ENCODE measurements around the gene PRM3.

Gene PRM3

DNA sequence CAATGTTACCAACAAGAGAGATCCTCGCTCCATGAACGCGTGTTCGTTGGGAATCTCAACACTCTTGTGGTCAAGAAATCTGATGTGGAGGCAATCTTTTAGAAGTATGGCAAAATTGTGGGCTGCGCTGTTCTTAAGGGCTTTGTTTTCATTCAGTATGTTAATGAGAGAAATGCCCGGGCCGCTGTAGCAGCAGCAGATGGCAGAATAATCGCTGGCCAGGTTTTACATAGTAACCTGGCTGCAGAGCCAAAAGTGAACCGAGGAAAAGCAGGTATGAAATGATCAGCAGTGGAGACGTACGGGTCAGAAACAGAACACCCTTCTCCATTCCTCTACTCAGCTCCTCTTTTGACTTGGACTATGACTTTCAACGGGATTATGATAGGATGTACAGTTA, 30.8 kb downstream of the PRM3 start:
- DNase-seq: no peak

DNA sequence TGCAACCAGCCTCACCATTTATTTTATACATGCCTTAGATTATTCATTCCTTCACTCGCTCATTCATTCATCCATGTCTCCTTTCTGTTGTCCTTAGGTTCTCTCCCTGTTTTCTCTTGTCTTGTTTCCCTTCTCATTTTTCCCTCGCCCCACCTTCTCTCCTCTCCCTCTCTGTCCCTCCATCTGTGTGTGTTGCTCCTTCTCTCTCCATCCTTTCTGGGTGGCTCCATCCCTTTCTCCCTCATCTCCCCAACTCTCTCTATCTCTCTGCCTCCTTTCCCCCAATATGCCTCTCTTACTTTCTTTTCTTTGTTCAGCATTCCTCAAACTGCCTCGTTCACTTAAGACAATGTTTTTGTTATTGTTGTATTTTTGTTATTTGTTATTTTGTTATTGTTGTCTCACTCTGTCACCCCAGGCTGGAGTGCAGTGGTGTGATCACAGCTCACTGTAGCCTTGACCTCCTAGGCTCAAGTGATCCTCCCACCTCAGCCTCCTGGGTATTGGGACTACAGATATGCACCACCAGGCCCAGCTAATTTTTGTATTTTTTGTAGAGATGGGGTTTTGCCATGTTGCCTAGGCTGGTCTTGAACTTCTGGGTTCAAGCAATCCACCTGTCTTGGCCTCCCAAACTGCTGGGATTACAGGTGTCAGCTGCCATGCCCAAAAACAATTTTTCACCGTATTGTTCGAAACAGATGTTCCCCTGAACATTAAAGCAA, 31.8 kb downstream of the PRM3 start:
- no peak for DNase-seq

DNA sequence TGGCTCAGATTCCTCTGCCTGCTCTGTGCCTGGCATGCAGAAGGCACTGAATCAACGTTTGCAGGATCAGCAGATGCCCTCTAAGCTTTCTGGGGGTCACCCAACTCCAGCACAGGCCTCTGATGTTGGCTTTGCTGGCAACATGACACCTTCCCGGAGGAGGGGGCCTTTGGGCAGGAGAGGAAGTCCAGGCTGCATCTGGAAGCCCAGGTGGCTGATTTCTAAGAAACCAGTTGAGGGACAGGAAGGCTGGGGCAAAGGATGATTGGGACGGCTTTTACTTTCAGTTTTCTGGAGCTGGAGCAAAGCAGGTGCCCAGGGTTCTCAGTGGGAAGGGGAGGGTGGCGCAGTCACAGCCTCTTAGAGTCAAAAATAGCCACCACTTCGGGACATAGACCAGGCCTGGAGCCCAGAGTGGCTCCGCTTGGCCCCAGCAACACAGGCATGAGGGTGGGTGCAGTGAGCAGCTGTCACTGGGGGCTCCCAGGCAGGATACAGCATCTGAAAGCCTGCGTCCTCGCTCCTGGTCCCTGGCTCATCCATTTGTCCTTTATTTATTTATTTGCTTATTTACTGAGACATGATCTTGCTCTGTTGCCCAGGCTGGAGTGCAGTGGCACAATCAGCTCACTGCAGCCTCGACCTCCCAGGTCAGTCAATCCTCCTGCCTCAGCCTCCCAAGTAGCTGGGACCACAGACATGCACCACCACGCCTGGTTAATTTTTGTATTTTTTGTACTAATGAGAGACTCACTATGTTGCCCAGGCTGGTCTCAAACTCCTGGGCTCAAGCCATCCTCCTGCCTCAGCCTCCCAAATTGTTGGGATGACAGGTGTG, 32.6 kb downstream of the PRM3 start:
- no peak for DNase-seq

DNA sequence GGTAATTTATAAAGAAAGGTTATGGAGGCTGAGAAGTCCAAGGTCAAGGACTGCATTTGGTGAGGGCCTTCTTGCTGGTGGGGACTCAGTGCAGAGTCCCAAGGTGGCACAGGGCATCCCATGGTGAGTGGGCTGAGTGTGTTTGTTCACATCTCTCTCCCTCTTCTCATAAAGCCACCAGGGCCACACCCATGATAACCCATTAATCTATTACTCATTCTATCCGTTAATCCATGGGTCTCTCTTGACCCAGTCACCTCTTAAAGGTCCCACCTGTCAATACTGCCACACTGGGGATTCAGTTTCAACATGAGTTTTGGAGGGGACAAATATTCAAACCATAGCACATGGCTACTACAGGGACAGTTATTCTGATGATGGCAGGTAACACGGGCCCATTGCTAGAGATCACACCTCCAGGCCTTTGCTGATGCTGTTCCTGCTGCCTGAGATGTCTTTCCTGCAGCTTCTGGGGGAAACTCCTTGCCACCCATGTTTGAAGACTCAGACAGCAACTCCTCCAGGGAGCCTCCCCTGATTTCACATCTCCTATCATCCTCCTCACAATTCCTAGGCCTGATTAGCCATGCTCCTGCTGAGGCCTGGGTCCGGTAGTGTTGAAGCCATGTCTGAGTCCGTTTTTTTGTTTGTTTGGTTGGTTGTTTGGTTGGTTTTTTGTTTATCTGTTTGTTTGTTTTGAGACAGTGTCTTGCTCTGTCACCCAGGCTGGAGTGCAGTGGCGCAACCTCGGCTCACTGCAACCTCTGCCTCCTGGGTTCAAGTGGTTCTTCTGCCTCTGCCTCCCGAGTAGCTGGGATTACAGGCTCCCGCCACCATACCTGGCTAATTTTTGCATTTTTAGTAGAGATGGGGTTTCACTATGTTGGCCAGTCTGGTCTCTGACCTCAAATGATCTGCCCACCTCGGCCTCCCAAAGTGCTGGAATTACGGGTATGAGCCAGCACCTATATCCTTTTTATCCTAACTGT, 33.5 kb downstream of the PRM3 start:
- DNase-seq: no peak

DNA sequence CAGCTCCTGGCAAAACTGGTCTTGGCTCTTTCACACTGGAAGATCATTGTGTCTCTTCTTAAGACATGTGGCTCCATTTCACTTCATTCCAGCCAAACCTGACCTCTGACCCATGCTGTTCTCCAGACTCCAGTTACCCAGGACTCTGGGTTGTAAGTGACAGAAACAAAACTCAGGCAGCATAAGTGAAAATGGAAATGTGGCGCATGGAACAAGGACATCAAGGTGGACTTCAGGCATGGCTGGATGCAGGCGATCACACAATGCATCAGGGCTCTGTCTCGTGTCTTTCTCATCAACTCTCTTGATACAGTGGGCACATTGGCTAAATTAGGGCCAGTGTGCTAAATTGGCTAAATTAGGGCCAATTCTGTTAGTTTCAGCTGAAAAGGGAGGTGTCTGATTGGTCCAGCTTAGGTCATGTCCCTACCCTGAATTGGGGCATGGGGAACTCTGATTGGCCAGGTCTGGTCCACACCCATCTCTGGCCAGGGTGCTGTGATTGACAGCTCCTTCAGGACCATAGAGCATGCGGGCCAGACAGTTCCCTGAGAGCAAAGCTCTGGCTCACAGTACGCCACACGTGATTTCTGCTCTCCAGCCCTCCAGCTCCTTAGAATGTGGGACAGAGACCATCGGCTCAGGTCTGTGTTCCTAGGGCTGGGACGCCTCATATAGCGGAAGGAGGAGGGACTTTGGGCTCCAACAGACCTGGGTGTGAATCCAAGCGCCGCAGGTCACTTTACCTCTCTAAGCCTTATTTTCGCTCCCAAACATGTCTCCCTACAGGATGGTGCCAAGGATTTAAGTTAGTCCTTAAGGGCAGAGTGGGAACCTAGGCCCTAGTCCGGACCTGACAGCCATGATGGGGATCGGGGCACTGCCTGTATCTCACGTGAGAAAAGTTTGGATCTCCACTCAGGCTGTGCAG, 34.9 kb downstream of the PRM3 start:
- DNase-seq: no peak

DNA sequence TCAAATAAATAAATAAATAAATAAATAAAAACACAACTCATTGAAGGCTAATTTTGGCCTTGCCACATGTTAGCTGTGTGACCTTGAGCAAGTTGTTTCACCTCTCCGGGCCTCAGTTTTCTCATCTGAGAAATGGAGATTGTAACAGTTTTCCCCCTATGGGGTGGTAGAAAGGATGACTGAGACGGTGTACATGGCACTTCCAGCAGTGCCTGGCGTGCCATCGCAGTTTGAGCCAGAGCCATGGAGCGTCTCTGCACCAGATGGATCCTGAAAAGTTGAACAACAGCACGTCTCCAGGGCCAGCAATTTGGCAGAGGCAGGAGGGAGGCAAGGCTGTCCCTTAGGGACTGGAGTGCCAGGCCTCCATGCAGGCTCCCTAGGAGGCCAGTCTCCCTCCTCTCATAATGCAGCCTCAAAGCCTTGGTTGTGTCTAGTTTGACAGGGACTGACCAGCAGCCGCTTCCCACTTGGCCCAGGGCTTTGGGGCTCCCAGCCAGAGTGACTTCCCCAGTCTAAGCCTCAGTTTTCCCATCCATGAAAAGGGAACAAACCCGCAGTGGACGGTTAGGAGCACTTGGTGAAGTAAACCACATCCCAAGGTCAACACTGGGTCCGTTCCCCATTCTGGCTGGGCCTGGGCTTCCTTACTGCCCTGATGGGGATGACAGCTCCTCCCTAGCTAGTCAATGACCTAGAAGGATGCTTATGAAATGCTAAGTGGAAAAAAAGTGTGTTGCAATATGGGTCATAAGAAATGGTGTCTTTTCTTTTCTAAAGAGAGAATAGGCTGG, 36.8 kb downstream of the PRM3 start:
- no peak for DNase-seq

DNA sequence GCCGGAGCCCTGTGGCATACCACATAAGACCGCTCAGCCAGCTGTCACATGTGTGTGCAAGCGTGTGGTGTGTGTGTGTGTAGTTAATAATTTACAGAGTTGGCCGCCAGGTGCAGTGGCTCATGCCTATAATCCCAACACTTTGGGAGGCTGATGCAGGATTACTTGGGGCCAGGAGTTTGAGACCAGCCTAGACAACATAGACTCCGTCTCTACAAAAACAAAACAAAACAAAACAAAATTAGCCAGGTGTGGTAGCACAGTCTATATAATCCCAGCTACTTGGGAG, 37.8 kb downstream of the PRM3 start:
- DNase-seq: no peak

DNA sequence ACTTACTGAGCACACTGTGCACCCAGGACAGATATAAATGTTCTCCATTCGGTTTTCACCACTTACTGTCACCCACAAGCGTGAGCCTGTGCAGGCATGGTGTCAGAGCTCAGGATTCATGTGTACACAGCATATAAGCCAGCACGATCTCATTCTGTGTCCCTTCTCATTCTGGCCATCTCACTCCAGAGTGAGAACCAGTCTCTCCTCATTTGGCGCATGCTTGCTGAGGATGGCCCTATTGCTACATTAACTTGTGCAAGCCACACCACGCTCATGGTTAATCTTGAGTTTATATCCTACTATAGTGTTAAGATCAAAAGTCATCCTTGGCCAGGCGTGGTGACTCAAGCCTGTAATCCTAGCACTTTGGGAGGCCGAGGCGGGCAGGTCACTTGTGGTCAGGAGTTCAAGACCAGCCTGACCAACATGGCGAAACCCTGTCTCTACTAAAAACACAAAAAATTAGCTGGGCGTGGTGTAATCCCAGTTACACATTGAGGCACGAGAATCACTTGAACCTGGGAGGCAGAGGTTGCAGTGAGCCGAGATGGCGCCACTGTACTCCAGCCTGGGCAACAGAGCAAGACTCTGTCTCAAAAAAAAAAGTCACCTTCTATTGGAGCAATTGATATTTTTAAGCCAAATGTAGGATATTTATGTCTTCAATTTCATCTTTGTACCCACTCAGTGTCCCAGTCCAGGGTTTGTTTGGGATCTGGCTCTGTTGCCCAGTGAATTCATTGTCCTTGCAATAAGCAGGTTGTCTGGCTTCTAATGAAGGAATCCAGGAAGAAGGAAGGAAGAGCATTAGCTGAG, 38.3 kb downstream of the PRM3 start:
- no peak for DNase-seq

DNA sequence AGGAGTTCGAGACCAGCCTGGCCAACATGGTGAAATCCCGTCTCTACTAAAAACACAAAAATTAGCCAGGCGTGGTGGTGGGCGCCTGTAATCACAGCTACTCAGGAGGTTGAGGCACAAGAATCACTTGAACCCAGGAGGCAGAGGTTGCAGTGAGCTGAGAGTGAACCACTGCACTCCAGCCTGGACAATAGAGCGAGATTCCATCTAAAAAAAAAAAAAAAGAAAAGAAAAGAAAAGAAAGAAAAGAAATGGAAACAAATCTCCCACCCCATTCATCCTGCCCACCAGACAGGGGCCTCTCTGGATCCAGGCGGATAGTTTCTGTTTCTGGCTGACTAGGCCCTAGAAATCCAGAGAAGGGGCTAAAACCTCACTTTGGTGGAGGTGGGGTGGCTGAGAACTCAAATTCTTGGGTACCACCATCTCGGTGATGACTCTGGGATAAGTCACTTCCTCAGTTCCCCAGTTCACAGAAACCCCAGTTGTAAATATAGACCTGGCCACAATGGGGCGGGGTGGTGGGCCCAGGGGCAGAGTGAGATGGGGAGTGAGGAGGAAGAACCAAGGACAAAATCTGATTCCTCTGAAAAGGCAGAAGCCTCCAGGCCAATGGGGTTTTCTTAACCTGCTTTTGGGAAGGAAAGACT, 39.6 kb downstream of the PRM3 start:
- no peak for DNase-seq

DNA sequence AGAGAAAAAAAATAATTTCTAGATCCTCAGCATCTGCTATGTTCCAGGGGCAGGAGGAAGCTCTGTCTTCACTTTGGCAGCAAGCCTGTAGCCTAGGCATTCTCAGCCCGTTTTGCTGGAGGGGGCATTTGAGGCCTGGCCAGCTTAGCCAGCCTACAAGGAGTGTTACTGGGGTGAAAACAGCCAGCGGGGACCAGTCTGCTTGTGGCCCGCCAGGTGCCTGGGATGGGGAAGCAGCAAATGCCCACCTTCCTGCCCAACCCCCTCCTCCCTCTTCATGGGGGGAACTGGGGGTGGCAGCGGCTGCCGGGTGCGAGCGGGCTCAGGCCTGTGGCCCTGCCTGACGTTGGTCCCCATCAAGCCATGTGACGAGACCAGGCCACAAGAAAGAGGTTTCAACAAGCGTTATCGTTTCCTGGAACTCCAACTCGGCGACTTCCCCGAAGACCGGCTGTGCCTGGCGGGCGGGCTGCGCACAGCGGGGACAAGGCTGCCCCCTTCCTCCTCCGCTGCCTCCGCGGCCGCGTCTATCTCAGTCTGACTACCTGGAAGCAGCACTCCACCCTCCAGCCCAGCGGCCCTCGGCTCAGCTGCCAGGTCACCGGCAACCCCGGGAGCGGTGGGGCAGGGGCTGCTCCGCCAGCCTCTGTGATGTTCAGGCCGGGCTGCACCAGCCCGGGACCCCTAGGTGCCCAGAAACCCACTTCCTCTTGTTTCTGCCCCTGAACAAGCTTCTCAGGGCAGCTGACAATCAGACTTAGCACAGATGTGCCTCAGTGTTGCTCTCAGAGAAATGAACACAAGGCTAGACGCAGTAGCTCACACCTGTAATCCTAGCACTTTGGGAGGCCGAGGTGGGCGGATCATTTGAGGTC, 40.3 kb downstream of the PRM3 start:
- DNase-seq: no peak

DNA sequence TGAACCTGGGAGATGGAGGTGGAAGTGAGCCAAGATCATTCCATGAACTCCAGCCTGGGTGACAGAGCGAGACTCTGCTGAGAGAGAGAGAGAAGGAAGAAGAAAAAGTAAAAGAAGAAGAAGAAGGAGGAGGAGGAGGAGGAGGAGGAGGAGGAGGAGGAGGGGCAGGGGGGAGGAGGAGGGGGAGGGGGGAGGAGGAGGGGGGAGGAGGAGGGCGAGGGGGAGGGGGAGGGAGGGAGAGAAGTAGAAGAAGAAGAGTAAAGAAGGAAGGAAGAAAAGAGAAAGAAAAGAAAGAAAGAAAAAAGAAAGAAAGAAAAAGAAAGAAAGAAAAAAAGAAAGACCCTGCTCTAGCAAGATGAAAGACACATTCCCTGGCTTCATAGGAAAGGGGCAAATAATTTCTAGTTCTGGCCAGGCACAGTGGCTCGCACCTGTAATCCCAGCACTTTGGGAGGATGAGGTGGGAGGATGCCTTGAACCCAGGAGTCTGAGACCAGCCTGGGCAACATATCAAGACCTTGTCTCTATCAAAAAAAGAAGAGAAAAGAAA, 41.1 kb downstream of the PRM3 start:
- DNase-seq: no peak

DNA sequence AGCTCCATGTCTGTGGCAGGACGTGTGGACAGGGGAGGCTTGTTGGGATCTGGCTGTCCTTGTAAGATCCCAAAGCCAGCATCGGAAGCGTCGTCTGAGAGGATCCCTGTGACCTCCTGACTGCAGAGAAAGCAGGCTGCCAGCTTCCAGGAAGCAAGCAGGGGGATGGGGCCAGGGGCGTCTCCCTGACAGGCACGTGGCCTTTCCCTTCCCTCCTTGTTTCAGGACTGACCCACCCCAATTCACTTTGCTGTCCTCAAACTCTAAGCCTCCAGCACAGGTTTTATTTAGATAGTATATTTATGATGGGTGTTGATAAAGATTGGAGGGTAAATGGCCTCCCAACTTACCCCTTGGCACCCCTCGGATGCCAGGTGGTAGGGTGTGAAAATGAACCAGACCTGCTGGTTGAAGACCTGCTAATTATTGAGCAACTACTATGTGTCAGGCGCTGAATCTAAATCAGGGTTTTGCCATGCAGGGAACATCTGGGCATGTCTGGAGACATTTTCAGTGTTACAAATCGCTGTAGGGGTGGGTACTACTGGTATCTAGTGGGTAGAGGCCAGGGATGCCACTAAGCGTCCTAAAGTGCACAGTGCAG, 42.0 kb downstream of the PRM3 start:
- no peak for DNase-seq

DNA sequence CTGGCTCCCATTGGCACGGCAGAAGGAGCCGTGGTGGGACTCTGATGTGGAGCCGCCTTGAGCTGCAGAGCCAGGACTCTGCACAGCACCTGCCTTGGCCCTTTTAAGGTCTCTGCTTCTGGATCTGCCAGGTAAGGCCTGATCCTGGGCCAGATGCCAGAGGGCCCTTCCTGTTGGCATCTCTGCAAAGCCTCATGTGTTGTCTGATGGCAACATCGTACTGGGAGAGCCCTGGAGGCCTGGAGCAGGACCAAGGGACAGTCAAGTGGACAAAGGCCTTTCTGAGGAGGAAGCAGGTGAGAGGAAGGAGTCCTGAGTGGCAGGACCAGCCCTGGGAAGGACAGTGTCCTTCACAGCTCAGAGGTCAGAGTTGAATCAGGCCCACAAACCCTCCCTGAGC, 43.5 kb downstream of the PRM3 start:
- DNase-seq: no peak

DNA sequence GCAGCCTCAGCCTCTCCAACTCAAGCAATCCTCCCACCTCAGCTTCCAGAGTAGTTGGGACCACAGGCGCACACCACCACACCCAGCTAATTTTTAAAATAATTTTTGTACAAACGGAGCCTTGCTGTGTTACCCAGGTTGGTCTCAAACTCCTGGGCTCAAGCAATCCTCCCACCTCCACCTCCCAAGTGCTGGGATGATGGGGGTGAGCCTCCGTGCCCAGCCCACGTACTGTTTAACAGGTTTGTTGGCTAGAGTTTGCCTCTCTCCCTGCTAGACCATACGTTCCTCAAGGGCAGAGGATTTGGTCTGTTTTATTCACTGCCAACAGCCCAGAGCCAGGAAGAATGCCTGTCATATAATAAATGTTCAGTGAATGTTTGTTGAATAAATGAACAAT, 44.0 kb downstream of the PRM3 start:
- no peak for DNase-seq

DNA sequence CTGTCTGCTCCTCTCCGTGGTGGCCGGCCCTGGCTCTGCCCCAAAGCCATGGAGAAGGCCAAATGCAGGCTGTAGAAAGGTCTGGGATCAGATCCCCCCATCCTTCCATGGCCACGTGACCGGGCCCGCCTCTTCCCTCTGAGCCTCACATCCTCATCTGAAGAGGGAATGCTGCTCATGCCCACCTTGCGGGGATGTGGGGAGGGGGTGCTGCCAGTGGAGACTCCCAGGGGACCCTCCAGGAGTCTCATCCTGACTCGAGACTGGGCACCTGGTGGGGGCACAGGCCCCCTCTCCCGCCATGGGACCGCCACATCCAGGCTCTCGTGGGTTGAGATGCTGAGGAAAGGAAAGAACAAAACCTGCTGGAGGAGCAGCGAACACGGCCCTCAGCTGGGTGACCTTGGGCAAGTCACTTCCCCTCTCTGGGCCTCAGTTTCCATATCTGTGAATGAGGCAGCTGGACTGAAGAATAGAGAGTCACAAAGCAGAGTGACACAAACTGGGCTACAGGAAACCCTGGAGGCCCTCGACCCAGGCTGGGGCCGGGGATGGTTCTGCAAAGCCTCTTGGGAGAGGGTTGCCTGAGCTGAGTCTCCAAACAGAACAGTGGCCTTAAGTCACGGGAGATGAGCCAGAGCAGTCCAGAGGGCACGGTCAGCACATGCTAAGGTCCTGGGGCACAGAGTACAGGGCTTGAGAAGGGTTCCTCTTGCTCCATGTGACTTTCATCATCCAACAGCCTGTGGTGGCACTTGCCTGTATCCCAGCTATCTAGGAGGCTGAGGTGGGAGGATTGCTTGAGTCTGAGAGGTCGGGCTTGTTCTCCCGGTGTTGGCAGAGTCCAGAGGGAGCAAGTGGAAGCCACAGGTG, 47.5 kb downstream of the PRM3 start:
- DNase-seq: no peak

DNA sequence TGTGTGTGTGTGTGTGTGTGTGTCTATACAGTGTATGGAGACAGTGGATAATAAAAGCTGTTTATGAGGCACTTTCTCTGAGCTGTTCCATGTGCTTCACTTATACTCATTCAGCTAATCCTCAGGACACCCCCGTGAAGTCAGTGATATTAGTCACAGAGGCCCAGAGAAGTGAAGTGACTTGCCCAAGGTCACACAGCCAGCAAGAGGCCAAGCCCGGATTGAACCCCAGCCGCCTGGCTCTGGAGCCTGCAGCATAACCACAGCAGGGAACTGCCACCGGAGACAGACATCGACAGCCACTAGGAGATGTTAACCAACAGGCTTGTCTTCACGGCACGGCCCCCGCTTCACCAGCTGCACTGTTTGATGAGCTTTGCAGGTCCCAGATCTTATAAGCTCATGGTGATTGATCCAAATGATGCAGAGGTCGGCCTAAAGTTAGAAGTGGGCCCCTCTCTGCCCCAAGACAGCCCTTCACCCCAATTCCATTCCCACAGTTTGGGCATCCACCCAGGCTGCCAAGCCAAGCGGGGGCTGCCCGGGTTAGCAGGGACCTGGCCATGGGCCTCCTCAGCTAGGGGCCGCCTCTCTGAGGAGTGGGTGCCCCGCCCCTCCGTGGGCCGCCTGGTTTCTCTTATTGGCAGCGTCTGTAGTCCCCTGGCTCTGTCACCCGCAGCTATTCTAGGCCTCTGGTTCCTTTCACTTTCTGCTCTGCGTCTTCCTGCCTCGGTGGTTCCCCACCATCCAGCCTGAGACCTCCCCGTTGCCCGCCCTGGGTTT, 48.3 kb downstream of the PRM3 start:
- DNase-seq: no peak

Data from NCI-H510A (cell line).